A673 (cell line): ENCODE measurements around the gene SERINC5. TPM values are rescaled to one million over a fixed set of nuclear protein-coding genes. Genes with fewer than 3 reads are reported as not detected.

Experiments
- BruUV-seq: library from RNA; stranded (reverse); fragments of 400-500 nt; replicated peaks from 2 replicates; lab custom pipeline; 2021; lab: Mats Ljungman, UMichigan
- CTCF ChIA-PET: fragments of 300-600 bp; sonication (Branson Sonifier 250); formaldehyde crosslinking; loops from one replicate; lab custom pipeline; 2022; ENCODE audit warnings: antibody characterized with exemption; lab: Charles Lee
- POLR2A ChIA-PET: fragments of 300-600 bp; sonication (Branson Sonifier 250); formaldehyde crosslinking; loops from one replicate; lab custom pipeline; 2022; ENCODE audit warnings: antibody characterized with exemption; ENCODE audit not compliant: low non-redundant PET; lab: Charles Lee
- DNase-seq: peaks from one replicate; pipeline ENCODE4 v3.0.0-alpha.2; 2015; ENCODE audit warnings: low spot score
- H3K27ac ChIP-seq: fragments of 200-600 bp; sonication (generic); 2 replicates; pipeline ENCODE4 v1.5.1; 2016; ENCODE audit warnings: mixed run types, low read depth, mild to moderate bottlenecking, mixed read lengths, antibody characterized with exemption, low read length; ENCODE audit not compliant: poor library complexity, severe bottlenecking
- H3K27me3 ChIP-seq: fragments of 200-600 bp; sonication (generic); replicated peaks from 2 replicates; pipeline ENCODE4 v1.6.1; 2017; ENCODE audit warnings: mixed run types, low read depth, mild to moderate bottlenecking, mixed read lengths, antibody characterized with exemption, low read length; ENCODE audit not compliant: insufficient read depth, poor library complexity
- H3K36me3 ChIP-seq: fragments of 200-600 bp; sonication (generic); 2 replicates; pipeline ENCODE4 v1.6.1; 2016; ENCODE audit warnings: mixed run types, mild to moderate bottlenecking, mixed read lengths, antibody characterized with exemption, low read length; ENCODE audit not compliant: insufficient read depth, poor library complexity, severe bottlenecking
- H3K4me1 ChIP-seq: fragments of 200-600 bp; sonication (generic); 2 replicates; pipeline ENCODE4 v1.6.1; 2017; ENCODE audit warnings: mixed run types, mild to moderate bottlenecking, mixed read lengths, antibody characterized with exemption, low read length; ENCODE audit not compliant: insufficient read depth, poor library complexity, severe bottlenecking
- H3K4me3 ChIP-seq: fragments of 200-600 bp; sonication (generic); 2 replicates; pipeline ENCODE4 v1.5.1; 2016; ENCODE audit warnings: low read depth, mixed run types, mild to moderate bottlenecking, mixed read lengths, low read length; ENCODE audit not compliant: poor library complexity, severe bottlenecking
- H3K9me3 ChIP-seq: fragments of 200-600 bp; sonication (generic); 2 replicates; pipeline ENCODE4 v1.6.1; 2016; ENCODE audit warnings: mixed run types, low read depth, mild to moderate bottlenecking, mixed read lengths, antibody characterized with exemption, low read length; ENCODE audit not compliant: poor library complexity, severe bottlenecking
- EZH2 ChIP-seq: fragments of 200-600 bp; sonication (generic); IDR thresholded peaks from 2 replicates; pipeline ENCODE4 v1.6.1; 2017; ENCODE audit warnings: borderline replicate concordance, low read depth, mild to moderate bottlenecking, mixed read lengths, antibody characterized with exemption, low read length; ENCODE audit not compliant: poor library complexity, severe bottlenecking
- intact Hi-C: fragments of 100-400 bp; cut with micrococcal nuclease; formaldehyde crosslinking; loops from one replicate; pipeline ENCODE4 v1.10.0; 2022; ENCODE audit not compliant: unreplicated experiment
- total RNA-seq: library from RNA; stranded (reverse); gene quantifications from 2 replicates; pipeline ENCODE4 v1.2.3, GENCODE V29; 2021
- TF ChIP-seq, protein P1 (sequence below): fragments of 300-800, 200-600 bp; sonication (generic); conservative IDR thresholded peaks from 2 replicates; pipeline ENCODE4 v1.5.1; 2017; ENCODE audit warnings: low read depth, mild to moderate bottlenecking, antibody characterized with exemption, low read length, moderate library complexity, mixed read lengths

Gene SERINC5
- total RNA-seq, 1 experiment from 2014 or later: 20.6 TPM

GRCh38 chr5:80190960-80191359 is 64.9 kb downstream of the SERINC5 start:
- no peak for DNase-seq
- no TSS peak for BruUV-seq
- Histone ChIP-seq H3K9me3 (no peaks in the 10 kb centered on the region), H3K27ac (no peak overlapping the region), H3K4me1 (peaks cover 35% of the 10 kb centered on the region), H3K36me3 (no peaks in the 10 kb centered on the region), H3K4me3 (no peak overlapping the region), H3K27me3 (no peaks in the 10 kb centered on the region)
- CTCF ChIA-PET: no interaction called here
- intact Hi-C loops: no loop called here
- POLR2A ChIA-PET: no interaction called here
- no peak for TF ChIP-seq EZH2
- TF ChIP-seq, protein P1, sequence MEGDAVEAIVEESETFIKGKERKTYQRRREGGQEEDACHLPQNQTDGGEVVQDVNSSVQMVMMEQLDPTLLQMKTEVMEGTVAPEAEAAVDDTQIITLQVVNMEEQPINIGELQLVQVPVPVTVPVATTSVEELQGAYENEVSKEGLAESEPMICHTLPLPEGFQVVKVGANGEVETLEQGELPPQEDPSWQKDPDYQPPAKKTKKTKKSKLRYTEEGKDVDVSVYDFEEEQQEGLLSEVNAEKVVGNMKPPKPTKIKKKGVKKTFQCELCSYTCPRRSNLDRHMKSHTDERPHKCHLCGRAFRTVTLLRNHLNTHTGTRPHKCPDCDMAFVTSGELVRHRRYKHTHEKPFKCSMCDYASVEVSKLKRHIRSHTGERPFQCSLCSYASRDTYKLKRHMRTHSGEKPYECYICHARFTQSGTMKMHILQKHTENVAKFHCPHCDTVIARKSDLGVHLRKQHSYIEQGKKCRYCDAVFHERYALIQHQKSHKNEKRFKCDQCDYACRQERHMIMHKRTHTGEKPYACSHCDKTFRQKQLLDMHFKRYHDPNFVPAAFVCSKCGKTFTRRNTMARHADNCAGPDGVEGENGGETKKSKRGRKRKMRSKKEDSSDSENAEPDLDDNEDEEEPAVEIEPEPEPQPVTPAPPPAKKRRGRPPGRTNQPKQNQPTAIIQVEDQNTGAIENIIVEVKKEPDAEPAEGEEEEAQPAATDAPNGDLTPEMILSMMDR: no peak

GRCh38 chr5:80189701-80190100 is 66.1 kb downstream of the SERINC5 start:
- no peaks in the 10 kb centered on the region for H3K27me3 ChIP-seq
- TF ChIP-seq EZH2: no peak
- TF ChIP-seq, protein P1: no peak
- CTCF ChIA-PET: no interaction called here
- no peak for DNase-seq
- H3K4me3 ChIP-seq: no peak overlapping the region
- H3K36me3 ChIP-seq: no peaks in the 10 kb centered on the region
- no TSS peak for BruUV-seq
- POLR2A ChIA-PET: no interaction called here
- no peak overlapping the region for H3K27ac ChIP-seq
- no peaks in the 10 kb centered on the region for H3K9me3 ChIP-seq
- intact Hi-C loops: no loop called here
- peaks cover 35% of the 10 kb centered on the region for H3K4me1 ChIP-seq

DNA sequence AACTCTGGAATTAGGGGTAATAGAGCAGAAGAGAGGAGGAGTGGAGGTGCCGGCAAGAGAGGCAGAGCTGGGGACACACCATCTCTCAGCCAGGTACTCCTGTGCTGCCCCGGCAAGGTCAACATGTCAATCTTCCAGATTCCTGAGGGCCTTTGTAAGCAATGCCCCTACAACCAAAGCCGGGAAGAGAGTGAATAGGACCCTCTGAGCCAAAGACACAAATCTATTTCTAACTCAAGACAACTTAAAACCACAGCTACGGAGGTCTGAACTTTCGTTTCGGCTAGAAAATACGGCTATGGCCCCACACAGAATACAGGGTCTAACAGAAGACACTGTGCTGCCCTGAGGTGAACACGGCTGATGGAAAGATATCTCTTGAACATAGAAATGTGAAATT is 66.6 kb downstream of the SERINC5 start:
- BruUV-seq: no TSS peak
- no peak overlapping the region for H3K27ac ChIP-seq
- POLR2A ChIA-PET: no interaction called here

More for the DNA sequence above, 66.6 kb downstream of the SERINC5 start:
- H3K9me3 ChIP-seq: no peaks in the 10 kb centered on the region
- H3K36me3 ChIP-seq: no peaks in the 10 kb centered on the region
- no peaks in the 10 kb centered on the region for H3K27me3 ChIP-seq
- TF ChIP-seq EZH2: no peak
- TF ChIP-seq, protein P1: no peak
- no peak for DNase-seq
- intact Hi-C loops: no loop called here
- CTCF ChIA-PET: no interaction called here
- H3K4me3 ChIP-seq: no peak overlapping the region
- peaks cover 37% of the 10 kb centered on the region for H3K4me1 ChIP-seq
